ENCODE results near the gene PYGM.

PYGM gene

DNA sequence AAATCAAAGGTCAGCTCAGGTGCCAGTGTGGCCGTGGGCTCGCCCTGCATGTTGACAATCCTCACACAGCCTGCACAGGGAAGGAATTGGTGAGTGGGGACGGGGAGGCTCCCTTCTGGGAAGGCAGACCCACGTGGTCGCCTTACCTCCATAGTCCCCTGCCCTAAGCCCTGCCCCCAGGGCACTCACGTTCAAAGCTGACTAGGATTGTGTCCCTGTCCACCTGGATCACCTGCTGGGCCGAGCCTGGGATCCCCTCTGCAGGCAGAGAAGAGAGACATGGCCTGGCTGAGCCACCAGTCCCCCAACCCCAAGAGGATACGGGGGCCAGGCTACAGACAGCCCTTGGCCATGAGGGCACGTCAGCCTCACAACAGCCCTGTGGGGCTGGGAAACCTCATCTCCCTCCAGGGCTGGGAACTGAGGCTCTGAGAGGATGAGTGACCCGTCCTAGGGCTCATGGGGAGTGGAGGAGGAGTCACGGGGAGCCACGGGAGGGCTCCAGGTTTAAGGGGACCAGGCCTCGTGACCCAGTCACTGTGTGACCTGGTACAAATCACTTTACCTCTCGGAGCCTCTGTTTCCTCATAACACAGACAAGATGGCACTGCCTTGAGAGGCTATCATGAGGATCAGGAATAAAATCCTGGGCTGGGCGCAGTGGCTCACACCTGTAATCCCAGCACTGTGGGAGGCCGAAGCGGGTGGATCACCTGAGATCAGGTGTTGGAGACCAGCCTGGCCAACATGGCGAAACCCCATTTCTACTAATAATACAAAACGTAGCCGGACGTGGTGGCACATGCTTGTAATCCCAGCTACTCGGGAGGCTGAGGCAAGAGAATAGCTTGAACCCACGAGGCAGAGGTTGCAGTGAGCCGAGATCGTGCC, 30.7 kb upstream of the PYGM start:
- DNase-seq: no peak

GRCh38 chr11:64789331-64790204, 29.8 kb upstream of the PYGM start:
- DNase-seq: no peak

GRCh38 chr11:64788321-64789215, 28.8 kb upstream of the PYGM start:
- DNase-seq: no peak

- peak; percentile 72 for DNase-seq
Measured at GRCh38 chr11:64787526-64788320, 27.9 kb upstream of the PYGM start.

DNA sequence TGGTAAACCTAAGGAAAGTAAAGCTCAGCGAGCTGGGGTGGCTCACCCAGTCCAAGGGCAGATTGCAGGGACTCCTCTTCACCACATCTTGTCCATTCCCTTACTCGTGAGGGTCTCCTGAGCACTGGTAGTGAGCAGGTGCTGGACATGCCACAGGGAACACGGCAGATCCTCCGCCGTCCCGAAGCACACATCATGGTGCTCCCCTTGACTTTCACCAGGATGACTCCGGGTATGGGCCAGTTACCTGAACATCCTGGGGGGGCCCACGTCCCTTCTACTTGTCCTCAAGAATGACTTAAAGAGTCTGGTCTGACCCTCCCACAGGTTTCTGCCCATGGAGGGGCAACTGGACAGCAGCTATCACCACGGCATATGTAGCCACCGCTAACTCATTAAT, 26.5 kb upstream of the PYGM start:
- no peak for DNase-seq

DNA sequence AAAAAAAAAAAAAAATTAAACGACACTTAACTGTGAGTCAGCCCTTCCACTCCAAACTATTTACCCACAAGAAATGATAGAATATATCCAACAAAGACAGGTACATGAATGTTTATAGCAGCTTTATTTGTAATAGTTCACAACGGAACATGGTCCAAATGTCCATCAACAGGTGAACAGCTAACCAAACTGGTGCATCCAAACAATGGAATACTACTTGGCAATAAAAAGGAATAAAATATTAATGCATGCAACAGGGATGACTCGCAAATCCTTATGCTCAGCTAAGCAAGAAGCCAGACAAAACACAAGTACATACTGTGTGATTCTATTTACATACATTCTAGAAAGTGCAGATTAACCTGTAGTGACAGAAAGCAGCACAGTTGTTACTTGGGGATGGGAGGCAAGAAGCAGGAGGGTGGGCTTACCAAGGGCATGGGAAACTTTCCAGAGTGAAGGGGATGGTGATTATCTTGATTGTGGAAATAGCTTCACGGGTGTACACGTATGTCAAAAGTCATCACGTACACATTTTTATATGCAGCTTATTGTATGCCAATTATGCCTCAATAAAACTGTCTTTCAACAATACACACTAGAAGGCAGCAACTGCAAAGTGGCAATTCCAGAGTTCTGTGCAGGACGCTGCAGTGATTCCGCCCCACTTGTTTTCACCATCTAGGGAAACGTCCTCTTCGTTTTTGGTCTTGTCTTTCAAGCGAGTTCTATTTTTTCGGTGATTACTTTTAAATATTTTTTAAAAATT, 25.2 kb upstream of the PYGM start:
- no peak for DNase-seq

DNA sequence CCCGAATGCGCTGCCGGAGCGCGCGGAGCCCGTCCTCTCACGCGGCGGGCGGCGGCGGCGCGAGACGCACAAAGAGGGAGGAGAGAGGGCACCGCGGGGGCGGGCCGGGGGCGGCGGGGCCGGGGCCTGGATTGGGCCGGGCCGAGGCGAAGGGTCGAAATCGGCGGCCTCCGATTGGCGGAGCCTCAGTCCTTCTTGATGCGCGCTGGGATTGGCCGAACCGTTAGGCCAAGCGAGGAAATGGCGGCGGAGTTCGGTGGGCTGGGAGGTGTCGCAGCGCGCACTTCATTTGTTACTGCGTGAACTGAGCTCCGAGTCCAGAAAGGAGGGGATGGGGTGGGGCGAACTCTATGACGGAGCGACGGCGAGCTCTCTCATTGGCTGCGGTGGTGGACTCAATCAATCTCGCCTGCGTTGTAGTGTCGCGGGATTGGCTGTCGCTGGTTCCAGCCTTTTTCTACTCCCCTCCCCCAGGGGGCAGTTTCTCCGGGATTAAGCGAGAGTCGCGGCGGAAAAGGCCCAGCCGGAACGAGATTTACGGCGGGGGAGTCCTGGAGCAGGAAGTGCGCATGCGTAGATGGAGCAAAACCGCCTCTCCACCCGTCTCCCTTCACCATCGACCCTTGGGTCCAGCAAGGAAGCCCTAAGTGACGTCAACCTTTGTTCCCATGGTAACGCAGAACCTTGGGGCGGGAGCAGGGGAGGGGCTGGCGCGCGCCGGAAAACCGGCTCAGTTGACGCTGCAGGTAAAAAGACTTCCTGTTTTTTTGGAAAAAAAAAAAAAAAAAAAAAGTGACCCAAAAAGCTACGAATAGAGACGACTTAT, 18.9 kb upstream of the PYGM start, which contains the start of gene SF1:
Gene SF1 (minus strand): TSS at position 70 of the 826 bp plus-strand sequence. CDS start 150 bp downstream, outside the sequence.
- peak; percentile 100 for DNase-seq

DNA sequence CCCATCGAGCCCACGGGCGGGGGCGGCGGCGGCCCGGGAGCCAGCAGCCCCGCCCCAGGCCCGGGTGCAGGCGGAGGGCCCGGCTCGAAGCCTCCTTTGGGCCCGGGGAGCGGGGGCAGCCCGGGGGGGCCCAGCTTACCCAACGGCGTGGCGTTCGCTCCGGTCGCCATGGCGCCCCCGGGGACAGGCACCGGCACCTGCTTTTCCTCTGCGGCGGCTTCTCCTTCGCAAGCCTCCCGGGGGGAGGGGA, 18.4 kb upstream of the PYGM start:
- DNase-seq: no peak

DNA sequence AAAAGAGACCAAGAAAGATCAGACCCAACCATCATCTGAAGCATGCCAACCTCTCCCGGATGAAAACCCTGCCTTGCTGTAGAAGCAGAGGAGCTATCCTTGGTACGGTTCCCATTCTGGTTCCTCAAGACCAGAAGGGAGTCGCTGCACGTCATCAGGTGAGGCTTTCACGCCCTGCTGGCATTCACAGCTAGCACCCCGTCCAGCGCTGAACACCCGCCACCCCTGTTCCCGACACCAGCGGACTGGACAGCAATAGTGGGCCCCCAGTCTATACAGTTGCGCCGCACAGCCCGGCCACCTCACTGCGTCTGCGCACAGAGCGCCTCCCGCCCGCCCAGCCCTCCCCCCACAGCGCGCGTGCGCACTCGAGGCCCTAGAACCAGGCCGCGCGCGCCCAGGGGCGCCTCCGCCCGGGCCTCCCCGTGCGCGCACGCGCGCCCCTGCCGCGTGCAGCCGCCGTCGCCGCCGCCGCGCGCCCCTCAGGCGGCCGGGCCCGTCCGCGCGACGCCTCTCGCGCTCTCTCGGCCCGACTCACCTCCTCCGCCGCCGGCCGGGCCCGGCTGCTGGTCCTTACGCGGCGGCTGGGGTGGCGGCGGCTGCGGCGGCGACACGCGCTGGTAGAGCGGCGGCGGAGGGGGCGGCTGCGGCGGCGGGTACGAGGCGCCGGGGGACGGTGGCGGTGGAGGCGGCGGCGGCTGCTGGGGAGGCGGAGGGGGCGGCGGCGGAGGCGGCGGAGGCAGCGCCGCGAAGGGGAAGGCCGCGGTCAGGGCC, 17.9 kb upstream of the PYGM start:
- peak; percentile 83 for DNase-seq

DNA sequence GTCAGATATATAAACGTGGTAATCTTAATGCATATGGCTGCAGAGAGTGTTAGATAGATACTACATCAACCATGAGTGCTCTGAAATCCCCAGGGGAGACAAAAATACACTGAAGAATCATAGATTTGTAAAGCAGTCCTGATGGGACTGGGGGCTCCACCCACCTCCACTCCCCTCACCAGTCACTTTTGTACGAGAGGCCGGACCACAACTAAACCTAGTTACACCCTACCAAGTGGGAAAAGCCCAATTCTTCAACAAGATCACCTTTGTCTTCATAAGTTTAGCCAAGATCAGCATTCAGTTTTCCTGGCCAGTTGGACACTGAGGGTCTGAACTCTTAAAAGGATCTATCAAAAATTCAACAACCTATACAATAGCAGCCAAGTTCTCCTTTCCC, 17.1 kb upstream of the PYGM start:
- no peak for DNase-seq

GRCh38 chr11:64776425-64776824, 16.7 kb upstream of the PYGM start:
- no peak for DNase-seq

GRCh38 chr11:64774144-64774543, 14.4 kb upstream of the PYGM start:
- DNase-seq: no peak

DNA sequence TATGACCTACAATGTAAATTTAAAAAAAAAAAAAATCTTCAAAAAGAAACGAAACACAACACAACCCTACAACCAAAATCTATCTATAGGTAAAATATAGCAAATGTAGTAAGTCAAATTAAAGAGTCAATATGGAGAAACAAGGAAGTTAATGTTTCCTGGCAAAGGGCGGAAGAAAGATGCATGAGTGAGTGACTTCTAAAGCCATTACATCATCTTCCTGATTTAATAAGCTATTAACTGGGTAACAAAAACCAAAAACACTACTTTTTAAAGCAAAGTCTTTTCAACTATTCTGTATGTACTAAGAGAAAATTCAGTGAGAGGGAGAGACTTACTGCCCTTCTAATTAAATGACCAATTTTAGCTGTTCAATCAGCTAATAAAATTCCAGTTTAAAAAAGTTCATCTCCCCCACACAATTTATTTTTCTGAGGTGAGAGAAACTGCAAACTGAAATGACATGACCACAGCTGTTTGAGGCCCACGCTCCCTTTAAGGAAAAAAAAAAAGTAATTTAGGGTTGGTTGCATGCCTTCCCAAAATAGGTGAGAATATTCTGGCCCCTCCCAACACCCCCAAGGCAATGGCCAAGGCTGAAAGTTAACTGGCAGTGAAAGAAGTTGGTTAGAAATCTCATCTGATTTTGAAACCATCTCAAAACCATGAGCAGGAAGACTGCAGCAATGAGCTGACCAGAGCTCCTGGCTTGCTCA, 12.7 kb upstream of the PYGM start:
- DNase-seq: no peak

DNA sequence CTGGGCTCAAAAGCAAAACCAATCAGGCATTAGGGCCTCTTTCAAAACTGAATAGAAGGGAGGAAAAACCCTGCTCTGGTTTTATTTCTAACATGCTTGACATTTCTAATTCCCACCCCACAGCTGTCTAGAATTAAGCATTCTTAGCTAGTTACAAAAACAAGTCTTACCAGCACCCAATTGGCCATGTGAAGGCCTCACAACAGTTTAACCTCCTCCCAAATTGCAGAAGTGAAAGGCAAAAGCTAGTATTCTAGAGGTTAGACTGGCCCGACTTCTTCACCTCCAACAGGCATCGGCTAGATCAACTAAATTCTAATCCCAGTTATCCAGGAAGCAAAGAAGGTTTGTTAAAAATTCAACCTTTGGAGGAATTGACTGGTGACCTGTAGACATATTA, 12.1 kb upstream of the PYGM start:
- DNase-seq: no peak

DNA sequence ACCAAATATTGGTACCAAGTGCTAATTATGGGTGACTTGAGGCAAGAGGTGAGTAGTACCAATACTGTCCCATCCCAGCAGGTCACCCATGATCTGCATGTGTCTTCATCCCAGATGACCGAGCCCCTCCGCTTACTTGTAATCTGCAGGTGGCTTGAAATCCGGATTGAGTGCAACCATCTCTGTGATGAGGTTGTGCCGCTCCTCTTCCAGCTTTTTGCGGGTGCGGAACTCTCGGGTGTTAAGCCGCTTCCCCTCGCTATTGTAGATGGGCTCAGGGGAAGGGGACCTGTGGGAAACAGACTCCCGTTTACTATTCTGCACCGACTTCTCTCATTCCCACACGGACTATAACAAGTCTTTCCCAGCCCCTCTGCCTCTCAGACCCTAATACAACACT, 10.3 kb upstream of the PYGM start:
- no peak for DNase-seq

DNA sequence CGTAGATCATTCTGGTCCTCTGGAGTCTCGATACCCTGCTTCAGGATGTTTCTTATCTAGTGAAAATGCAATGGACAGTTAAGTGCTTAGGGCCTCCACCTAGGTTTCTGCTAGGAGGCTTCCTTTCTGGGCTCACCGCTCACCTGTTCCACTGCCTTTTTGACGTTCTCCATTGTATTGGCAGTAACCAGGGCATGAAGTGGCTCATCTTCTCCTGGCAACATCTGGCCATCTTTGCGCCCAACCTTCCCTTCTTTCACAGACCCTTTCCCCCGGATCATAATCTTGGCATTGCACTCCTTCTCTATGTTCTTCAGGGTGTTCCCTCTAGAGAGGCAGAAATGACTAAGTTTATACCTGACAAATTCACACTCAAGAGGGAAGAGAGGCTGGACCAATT, 9.5 kb upstream of the PYGM start:
- DNase-seq: no peak

DNA sequence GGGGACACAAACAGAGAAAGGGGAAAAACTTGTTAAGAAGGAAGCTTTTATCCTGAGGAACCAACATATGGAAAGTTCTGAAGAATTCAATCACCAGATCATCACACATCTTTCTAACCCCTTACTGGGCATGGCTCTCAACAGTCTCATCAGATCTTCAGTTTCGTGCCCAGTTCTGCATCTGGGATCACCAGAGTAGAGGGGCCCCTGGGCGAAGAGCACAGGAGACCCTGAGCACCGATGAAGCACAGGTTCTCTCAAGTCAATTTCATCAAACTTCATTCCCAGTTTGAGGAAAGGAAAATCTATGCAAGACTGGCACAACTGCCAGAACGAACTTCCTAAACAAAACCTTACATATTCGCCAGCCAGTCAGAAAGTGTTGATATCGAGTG, 8.5 kb upstream of the PYGM start:
- no peak for DNase-seq

GRCh38 chr11:64767344-64768299, 7.8 kb upstream of the PYGM start:
- peak; percentile 85 for DNase-seq
